H1 (cell line): Measurements from ENCODE around the gene NCOA5. TPM values are rescaled to one million over a fixed set of nuclear protein-coding genes. Genes with fewer than 3 reads are reported as not detected.

Source experiments
- CEBPB ChIP-seq: IDR thresholded peaks from 2 replicates; pipeline ENCODE4 v1.6.1; 2012; ENCODE audit warnings: low read depth, low read length
- POLR2AphosphoS5 ChIP-seq: IDR thresholded peaks from 2 replicates; pipeline ENCODE4 v1.6.1; 2011; ENCODE audit warnings: low read depth, low read length
- RBBP5 ChIP-seq: IDR thresholded peaks from 2 replicates; pipeline ENCODE4 v1.7.1; 2012; ENCODE audit warnings: low read depth, mild to moderate bottlenecking, inconsistent platforms, low read length, moderate library complexity, borderline replicate concordance
- polyA plus RNA-seq, 7 experiments: library from polyadenylated mRNA; depleted of rRNA in 3 of 7; stranded (reverse) in 5 of 7; unstranded in 2 of 7; fragments of >200 nt in 5 of 7; fragments of 200-250 nt in 2 of 7; gene quantifications; 1 replicate in 5 of 7; 2 replicates in 1 of 7; 4 replicates in 1 of 7; pipeline versions ENCODE4 v1.2.1 to v1.2.3, GENCODE V29; 2011 to 2013; ENCODE audit warnings: missing spikeins in 2 of 7, mixed read lengths in 2 of 7
- total RNA-seq: library from RNA; stranded (reverse); fragmentation: NEBNext Ultra II Directional; extraction: Animal tissue kit (Norgen Biotek cat#: 25700); gene quantifications from 2 replicates; pipeline ENCODE4 v1.2.1, GENCODE V29; 2021

NCOA5 gene
- total and polyA plus RNA-seq, 2 of the 8 experiments (the other 6 are each of a cell fraction or from before 2014, with no cell fraction given): 20.4 to 29.0 TPM

DNA sequence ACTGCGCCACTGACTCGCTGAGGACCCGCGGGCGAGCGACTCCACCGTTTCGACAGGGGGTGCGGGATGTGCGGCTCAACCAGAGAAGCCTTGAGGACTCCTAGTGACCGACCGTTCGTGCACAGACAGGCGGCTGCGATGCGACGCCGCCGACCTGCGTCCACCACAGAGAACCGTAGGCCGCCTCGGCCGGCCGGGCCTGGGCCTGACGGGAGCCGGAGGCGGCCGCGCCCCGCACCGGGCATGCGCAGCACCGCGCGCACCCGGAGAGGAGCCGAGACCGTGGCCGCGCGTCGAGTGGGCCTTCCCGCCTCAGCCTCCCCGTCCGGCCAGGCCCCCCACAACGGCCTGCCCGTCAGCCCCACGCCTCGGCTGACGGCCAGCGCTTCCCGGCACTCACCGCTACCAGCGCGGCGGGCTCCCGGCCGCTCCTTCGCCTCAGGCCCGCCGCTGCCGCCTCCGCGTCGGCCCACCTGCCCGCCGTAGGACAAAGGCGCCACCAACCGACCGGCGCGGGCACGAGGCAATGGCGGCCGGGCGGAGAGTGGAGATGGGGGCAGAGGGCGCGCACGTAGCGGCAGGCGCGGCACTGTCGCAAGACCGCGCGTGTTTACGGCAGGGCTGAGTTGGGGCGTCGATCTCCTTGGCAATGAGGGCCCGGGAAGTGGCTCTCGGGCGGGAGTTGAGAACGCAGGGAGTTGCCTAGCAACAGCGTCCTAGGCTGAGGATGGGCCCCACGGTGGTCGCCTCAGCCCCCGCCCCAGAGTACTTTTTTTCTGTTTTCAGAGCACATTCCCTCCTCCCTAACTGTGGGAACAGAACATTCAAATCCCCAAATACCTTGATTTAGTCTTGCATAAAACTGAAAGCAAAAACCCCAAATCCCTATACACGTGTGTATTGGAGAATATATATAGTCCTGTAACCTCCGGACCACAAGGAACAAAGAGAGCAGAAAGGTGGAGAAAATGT, at the start of gene NCOA5 (continued):
- peak; percentile 21; the same call in 1 of the 2 replicates for TF ChIP-seq RBBP5
- peak; percentile 50; the same call in 1 of the 2 replicates for TF ChIP-seq CEBPB
- TF ChIP-seq POLR2AphosphoS5: peak; percentile 96
- TF ChIP-seq, all 59 proteins: peak for 20
